Neural cell (in vitro differentiated cells): Measurements from ENCODE around the gene SETD2.

Source experiments
- TAF1 ChIP-seq: IDR thresholded peaks from 2 replicates; pipeline ENCODE4 v1.6.1; 2012; ENCODE audit warnings: low read depth
- TF ChIP-seq, protein P1 (sequence below): IDR thresholded peaks from 2 replicates; pipeline ENCODE4 v1.6.1; 2012; ENCODE audit warnings: borderline replicate concordance
- TF ChIP-seq, protein P2 (sequence below): fragments of 450-650 bp; IDR thresholded peaks from 2 replicates; pipeline ENCODE4 v1.5.1; 2014; ENCODE audit warnings: antibody characterized with exemption, mild to moderate bottlenecking, moderate library complexity; ENCODE audit not compliant: poor library complexity, severe bottlenecking

DNA sequence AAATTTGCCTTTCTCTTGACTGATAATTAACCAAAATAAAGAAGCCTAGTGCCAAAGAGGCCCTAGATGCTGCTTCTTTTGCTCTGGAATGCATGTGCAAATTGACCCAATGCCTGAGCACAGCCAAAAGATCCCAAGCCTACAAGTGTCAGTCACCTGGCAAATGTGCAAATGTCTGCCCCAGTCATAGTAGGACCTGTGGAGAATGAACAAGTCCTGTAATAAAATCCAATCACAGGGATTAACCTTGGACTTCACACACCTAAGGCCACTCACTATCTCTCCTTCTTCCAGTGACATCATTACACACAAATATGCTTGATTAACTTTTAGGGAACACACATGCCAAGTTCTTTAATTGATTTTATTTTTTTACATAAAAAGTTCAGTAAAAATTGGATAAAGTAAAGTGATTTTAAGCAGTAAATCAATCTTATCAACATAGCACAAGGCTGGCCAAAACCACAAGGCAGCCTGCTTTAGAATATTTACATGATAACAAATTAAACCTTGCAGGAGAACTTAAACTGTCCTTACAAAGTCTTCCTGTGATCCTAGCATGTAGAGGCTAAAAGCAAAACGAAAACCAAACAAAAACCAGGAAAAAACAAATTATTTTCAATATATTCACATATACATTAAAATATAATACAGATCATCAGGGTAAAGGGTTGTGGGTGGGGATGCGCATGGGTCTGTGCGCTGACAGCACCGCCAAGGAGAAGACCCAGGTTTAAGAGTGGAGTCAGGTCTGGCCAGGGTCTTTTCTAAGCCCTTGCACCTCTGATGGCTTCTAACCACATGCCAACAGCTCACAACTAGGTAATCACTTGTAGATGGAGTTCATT is 147.6 kb downstream of the SETD2 start:
- TF ChIP-seq, protein P1, sequence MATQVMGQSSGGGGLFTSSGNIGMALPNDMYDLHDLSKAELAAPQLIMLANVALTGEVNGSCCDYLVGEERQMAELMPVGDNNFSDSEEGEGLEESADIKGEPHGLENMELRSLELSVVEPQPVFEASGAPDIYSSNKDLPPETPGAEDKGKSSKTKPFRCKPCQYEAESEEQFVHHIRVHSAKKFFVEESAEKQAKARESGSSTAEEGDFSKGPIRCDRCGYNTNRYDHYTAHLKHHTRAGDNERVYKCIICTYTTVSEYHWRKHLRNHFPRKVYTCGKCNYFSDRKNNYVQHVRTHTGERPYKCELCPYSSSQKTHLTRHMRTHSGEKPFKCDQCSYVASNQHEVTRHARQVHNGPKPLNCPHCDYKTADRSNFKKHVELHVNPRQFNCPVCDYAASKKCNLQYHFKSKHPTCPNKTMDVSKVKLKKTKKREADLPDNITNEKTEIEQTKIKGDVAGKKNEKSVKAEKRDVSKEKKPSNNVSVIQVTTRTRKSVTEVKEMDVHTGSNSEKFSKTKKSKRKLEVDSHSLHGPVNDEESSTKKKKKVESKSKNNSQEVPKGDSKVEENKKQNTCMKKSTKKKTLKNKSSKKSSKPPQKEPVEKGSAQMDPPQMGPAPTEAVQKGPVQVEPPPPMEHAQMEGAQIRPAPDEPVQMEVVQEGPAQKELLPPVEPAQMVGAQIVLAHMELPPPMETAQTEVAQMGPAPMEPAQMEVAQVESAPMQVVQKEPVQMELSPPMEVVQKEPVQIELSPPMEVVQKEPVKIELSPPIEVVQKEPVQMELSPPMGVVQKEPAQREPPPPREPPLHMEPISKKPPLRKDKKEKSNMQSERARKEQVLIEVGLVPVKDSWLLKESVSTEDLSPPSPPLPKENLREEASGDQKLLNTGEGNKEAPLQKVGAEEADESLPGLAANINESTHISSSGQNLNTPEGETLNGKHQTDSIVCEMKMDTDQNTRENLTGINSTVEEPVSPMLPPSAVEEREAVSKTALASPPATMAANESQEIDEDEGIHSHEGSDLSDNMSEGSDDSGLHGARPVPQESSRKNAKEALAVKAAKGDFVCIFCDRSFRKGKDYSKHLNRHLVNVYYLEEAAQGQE, result no peak
- TF ChIP-seq, protein P2, sequence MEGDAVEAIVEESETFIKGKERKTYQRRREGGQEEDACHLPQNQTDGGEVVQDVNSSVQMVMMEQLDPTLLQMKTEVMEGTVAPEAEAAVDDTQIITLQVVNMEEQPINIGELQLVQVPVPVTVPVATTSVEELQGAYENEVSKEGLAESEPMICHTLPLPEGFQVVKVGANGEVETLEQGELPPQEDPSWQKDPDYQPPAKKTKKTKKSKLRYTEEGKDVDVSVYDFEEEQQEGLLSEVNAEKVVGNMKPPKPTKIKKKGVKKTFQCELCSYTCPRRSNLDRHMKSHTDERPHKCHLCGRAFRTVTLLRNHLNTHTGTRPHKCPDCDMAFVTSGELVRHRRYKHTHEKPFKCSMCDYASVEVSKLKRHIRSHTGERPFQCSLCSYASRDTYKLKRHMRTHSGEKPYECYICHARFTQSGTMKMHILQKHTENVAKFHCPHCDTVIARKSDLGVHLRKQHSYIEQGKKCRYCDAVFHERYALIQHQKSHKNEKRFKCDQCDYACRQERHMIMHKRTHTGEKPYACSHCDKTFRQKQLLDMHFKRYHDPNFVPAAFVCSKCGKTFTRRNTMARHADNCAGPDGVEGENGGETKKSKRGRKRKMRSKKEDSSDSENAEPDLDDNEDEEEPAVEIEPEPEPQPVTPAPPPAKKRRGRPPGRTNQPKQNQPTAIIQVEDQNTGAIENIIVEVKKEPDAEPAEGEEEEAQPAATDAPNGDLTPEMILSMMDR, result no peak
- no peak for TF ChIP-seq TAF1
